Thyroid gland (tissue), 4 donors: Measurements from ENCODE around the gene TAGLN. TPM values are rescaled to one million over a fixed set of nuclear protein-coding genes. Genes with fewer than 3 reads are reported as not detected.

Experiments
- DNase-seq, 2 donors: peaks; one replicate each; pipeline ENCODE4 v3.0.0-alpha.2; 2019
- H3K27ac ChIP-seq, 3 donors: fragments of 200-600 bp; sonication (generic); 1 replicate in 2 of 3; 2 replicates in 1 of 3; pipeline ENCODE4 v1.5.1; 2016 to 2019; ENCODE audit warnings: mild to moderate bottlenecking in 1 of 3, moderate library complexity in 1 of 3
- H3K27me3 ChIP-seq: fragments of 200-600 bp; sonication (generic); one replicate; pipeline ENCODE4 v1.5.1; 2019
- H3K36me3 ChIP-seq, 2 donors: fragments of 200-600 bp; sonication (generic); one replicate each; pipeline ENCODE4 v1.5.1; 2016 to 2019
- H3K4me1 ChIP-seq, 2 donors: fragments of 200-600 bp; sonication (generic); one replicate each; pipeline ENCODE4 v1.5.1; 2017 to 2019
- H3K4me3 ChIP-seq, 3 donors: fragments of 200-600 bp; sonication (generic); replicated peaks in 1 of 3; 1 replicate in 2 of 3; 2 replicates in 1 of 3; pipeline ENCODE4 v1.5.1; 2016; ENCODE audit warnings: mild to moderate bottlenecking in 1 of 3
- H3K9me3 ChIP-seq: fragments of 200-600 bp; sonication (generic); one replicate; pipeline ENCODE4 v1.5.1; 2017
- CTCF ChIP-seq, 6 experiments: fragments of 200-600 bp in 3 of 6; fragments of 450-650 bp in 3 of 6; sonication (generic) in 3 of 6; IDR thresholded peaks; one replicate each; pipeline ENCODE4 v1.5.1; 2016 to 2019; ENCODE audit warnings: antibody characterized with exemption in 6 of 6, mild to moderate bottlenecking in 2 of 6, inconsistent platforms in 1 of 6, moderate library complexity in 1 of 6
- POLR2A ChIP-seq, 2 donors: fragments of 450-650 bp; IDR thresholded peaks; one replicate each; pipeline ENCODE4 v1.6.1; 2017; ENCODE audit warnings: antibody characterized with exemption in 2 of 2, mild to moderate bottlenecking in 2 of 2, moderate library complexity in 1 of 2
- WGBS, 2 donors: methylation state at CpG; one replicate each; pipeline ENCODE4 v1.1.5; 2017; 5-methylcytosine and 5-hydroxymethylcytosine counted together
- intact Hi-C: fragments of 100-400 bp; cut with DNase I; formaldehyde crosslinking; loops from one replicate; pipeline ENCODE4 v1.15.1; 2023
- total RNA-seq, 4 donors: library from RNA; depleted of rRNA; stranded (reverse); fragments of >200 nt; gene quantifications; one replicate each; pipeline ENCODE4 v1.2.3, GENCODE V29; 2016

The TAGLN gene
- total RNA-seq, 4 donors from 2014 or later = 155 to 407 (median 229) TPM

- intact Hi-C loops = no loop called here
- DNase-seq = no peak
- Histone ChIP-seq H3K9me3 (no peaks in the 10 kb centered on the region), H3K4me1 (no peaks in the 10 kb centered on the region), H3K27ac (no peak overlapping the region), H3K36me3 (peaks cover 10 to 34% of the 10 kb centered on the region in 2 donors), H3K27me3 (no peaks in the 10 kb centered on the region), H3K4me3 (no peak overlapping the region)
- TF ChIP-seq POLR2A (IDR thresholded peaks at IDR 0.05) = no peak
- no peak for TF ChIP-seq CTCF (IDR thresholded peaks at IDR 0.05)
- WGBS, 2 donors = 90 to 95% methylated on average over 4 of the region's 4 CpGs
Observed at GRCh38 chr11:117249571-117249970, 50.4 kb downstream of the TAGLN start.

GRCh38 chr11:117251506-117251905 is 52.3 kb downstream of the TAGLN start:
- Histone ChIP-seq H3K9me3 (no peaks in the 10 kb centered on the region), H3K4me1 (peaks cover 0 to 10% of the 10 kb centered on the region in 2 donors), H3K27me3 (no peaks in the 10 kb centered on the region), H3K27ac (no peak overlapping the region), H3K36me3 (peaks cover 5 to 15% of the 10 kb centered on the region in 2 donors), H3K4me3 (no peak overlapping the region)
- no peak for TF ChIP-seq POLR2A (IDR thresholded peaks at IDR 0.05)
- DNase-seq = no peak
- intact Hi-C loops = no loop called here
- 93 to 97% methylated on average over 9 to 10 of the region's 10 CpGs for WGBS, 2 donors

- Histone ChIP-seq H3K9me3 (no peaks in the 10 kb centered on the region), H3K4me3 (no peak overlapping the region), H3K27ac (no peak overlapping the region), H3K27me3 (no peaks in the 10 kb centered on the region), H3K36me3 (peaks cover 0 to 3% of the 10 kb centered on the region in 2 donors), H3K4me1 (peaks cover 0 to 10% of the 10 kb centered on the region in 2 donors)
- 52 to 69% methylated on average over 3 of the region's 3 CpGs for WGBS, 2 donors
- TF ChIP-seq CTCF (IDR thresholded peaks at IDR 0.05) (no peak), POLR2A (IDR thresholded peaks at IDR 0.05) (no peak)
- DNase-seq = no peak
- intact Hi-C loops = no loop called here
Observed at GRCh38 chr11:117255966-117256365, 56.8 kb downstream of the TAGLN start.

GRCh38 chr11:117256573-117256972 is 57.4 kb downstream of the TAGLN start:
- TF ChIP-seq POLR2A (IDR thresholded peaks at IDR 0.05) (no peak), CTCF (IDR thresholded peaks at IDR 0.05) (no peak)
- peaks cover 0 to 3% of the 10 kb centered on the region in 2 donors for H3K36me3 ChIP-seq

More at GRCh38 chr11:117256573-117256972, 57.4 kb downstream of the TAGLN start:
- intact Hi-C loops = no loop called here
- H3K4me1 ChIP-seq = peaks cover 0 to 10% of the 10 kb centered on the region in 2 donors
- H3K27me3 ChIP-seq = no peaks in the 10 kb centered on the region
- no peak overlapping the region for H3K4me3 ChIP-seq
- no peaks in the 10 kb centered on the region for H3K9me3 ChIP-seq
- 46 to 97% methylated on average over 2 of the region's 2 CpGs for WGBS, 2 donors
- no peak overlapping the region for H3K27ac ChIP-seq
- DNase-seq = no peak

Other genes with a start within 250 kb of the TAGLN start
- 10 to 100 TPM; 46.0 to 86.3 (median 71.9) TPM for gene SIK3, start 100.9 kb upstream of the TAGLN start, total RNA-seq
- gene PAFAH1B2, start 55.1 kb upstream of the TAGLN start, total RNA-seq = 100 to 1,000 TPM; 107 to 128 (median 118) TPM
- gene SIDT2, start 20.6 kb upstream of the TAGLN start, total RNA-seq = 10 to 100 TPM; 31.8 to 54.5 (median 42.3) TPM
- 10 to 100 TPM; 36.1 to 61.1 (median 47.5) TPM for gene PCSK7, start 32.7 kb downstream of the TAGLN start, total RNA-seq
- gene RNF214, start 33.3 kb downstream of the TAGLN start, total RNA-seq = 10 to 100 TPM; 17.4 to 22.8 (median 20.0) TPM
- 10 to 100 TPM in 1 of 4 donors, 1 to 10 TPM in 3; 7.4 to 12.9 (median 8.8) TPM for gene BACE1-AS, start 92.0 kb downstream of the TAGLN start, total RNA-seq
- gene BACE1, start 116.9 kb downstream of the TAGLN start, total RNA-seq = 10 to 100 TPM; 17.6 to 28.4 (median 21.4) TPM
- gene CEP164, start 128.5 kb downstream of the TAGLN start, total RNA-seq = 10 to 100 TPM; 23.1 to 56.5 (median 29.0) TPM